ENCODE measurements around the gene RUNX1.
A peak's percentile ranks its signal among the peaks of the same experiment; 100 is the strongest.

The RUNX1 gene

GRCh38 chr21:35059742-35060141, 10.6 kb upstream of the RUNX1 start:
- DNase-seq (ENCODE audit: low read depth), result no peak

DNA sequence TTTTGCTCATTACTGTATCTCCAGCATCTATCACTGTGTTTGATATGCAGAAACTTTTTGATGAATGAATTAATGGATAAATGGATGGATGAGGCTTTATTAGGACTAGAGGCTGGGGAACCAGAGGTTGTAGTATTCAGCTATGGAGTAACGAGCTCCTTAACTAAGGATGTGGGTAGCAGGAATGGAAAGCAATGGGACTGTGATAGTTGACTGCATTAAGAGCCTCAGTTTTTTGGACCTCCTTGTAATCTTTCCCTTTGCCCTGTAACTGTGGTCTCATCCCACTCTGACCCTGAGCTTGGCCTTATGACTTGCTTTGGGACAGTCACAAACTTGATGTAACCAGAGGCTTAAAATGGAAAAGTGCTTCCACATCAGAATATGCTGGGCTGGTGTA, 9.0 kb upstream of the RUNX1 start:
- DNase-seq (ENCODE audit: low read depth), result no peak

DNA sequence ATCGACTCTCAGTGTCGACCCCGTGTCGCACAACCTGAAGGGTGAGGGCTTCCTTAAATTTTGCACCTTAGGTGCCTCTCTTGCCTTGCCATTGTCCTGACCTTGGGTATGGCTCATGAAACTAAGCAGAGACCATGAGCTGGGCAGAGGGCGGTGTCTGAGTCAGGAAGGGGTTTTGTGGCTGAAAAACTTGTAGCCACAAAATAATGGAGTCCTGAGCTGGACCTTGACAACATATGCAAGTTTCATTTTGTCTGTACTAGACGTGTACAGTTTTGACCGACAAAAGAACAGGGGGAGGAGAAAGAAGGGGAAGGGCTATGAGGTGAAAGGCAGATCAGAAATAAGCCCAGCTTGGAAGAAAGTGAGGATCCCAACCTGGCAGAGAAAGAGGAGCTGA, 8.3 kb upstream of the RUNX1 start:
- no peak for DNase-seq (ENCODE audit: low read depth)

DNA sequence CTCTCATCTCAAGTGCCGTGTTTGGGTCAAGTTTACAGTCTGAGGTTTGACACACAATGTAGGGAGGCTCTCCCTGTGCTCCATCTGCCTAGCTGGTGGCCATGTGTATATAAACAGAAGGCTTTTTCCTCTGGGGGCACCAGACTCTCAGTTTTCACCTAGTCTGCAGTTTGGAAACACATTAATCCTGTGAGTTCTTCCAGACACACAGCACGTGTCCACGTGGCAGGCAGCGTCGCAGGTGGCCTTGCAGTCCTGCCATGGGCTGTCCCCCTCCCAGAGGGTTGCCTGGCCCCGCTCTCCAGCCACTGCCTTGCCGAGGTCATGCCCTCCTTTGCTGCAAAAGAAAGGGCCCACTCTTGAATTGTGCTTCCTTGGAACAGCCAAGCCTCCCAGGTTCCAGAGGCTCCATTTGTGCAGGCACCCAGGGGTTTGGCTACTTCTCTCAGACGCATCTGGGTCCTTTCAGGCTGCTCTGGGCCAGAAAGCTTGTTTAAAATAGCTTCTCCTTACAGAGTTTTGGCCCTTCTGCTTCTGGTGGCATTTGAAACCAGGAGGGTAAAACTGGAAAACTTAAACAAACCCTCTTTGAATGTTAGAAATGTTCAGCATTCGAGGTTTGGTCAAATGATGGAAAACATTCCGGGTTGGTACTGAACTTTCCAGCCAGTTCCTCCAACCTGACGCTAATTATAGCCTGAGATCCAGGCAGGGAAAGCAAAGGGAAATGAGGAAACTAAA, 4.4 kb upstream of the RUNX1 start:
- no peak for DNase-seq (ENCODE audit: low read depth)

GRCh38 chr21:35052801-35053200, 3.7 kb upstream of the RUNX1 start:
- DNase-seq (ENCODE audit: low read depth), result no peak

GRCh38 chr21:35051287-35051818, 2.3 kb upstream of the RUNX1 start:
- DNase-seq (ENCODE audit: low read depth), result no peak

DNA sequence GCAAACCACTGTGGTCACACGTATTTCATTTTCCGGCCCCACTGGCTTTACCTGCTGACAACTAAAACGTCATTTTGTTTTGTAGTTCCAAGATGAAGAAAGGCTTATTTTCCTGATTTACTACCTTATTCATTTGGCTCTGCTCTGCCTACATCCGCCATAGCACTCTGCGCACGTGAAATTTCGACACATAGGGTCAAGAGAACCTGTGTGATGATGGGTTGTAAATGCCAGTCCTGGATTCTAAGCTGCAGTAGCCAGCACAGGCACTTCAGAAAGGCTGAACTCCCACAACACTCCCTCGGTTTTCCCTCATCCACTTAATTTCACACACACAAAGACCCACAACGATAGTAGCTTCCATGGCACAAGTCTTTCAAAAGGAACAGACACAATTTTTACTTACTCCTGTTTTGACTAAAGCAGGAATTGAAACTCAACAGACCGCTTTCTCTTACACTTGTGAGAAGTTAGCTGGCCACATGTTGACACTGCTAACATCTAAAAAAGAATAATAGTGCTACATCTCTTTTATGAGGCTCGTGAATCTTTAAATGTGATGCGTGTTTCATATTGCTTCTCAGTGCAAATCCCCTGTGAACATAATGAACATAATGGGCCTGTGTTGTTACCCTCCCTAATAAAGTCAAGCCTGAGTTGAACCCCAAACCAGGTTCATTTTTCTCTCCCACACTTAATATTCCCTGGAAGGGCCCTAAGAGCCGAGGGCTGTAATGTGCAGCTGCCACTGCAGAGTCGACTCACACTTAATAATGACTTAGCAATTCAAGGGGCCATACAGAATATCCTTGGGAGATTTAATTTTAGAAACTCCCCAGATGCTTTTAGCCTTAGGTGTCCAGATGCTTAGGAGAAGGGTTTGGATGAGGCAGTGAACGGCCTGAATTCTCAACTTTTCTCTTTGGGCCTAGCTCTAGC, 1.5 kb upstream of the RUNX1 start:
- no peak for DNase-seq (ENCODE audit: low read depth)

- no peak for DNase-seq (ENCODE audit: low read depth)
Measured at GRCh38 chr21:35048183-35048601, 910 bp downstream of the RUNX1 start.

DNA sequence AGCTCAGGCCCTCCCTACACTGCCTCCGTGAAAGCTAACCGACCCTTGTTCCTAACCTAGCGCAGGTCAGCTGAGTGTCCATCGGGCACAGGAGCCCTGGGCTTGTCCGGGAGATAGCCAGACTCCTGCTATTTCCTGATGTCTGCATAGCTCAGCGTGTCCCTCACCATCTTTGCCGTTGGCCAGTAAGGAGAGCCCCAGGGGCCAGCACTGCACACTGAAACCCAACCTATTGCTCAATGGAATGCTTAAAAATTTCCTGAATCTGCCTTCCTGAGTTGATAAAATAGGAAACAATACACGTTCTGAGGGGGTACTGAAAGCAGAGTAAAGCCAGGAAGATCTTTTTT, 2.2 kb downstream of the RUNX1 start:
- DNase-seq (ENCODE audit: low read depth), result no peak

GRCh38 chr21:35046263-35046624, 2.9 kb downstream of the RUNX1 start:
- DNase-seq (ENCODE audit: low read depth), result peak; percentile 88

- no peak for DNase-seq (ENCODE audit: low read depth)
Measured at GRCh38 chr21:35045542-35046262, 3.4 kb downstream of the RUNX1 start.

GRCh38 chr21:35044770-35045541, 4.1 kb downstream of the RUNX1 start:
- no peak for DNase-seq (ENCODE audit: low read depth)

GRCh38 chr21:35044128-35044527, 5.0 kb downstream of the RUNX1 start:
- DNase-seq (ENCODE audit: low read depth), result no peak

DNA sequence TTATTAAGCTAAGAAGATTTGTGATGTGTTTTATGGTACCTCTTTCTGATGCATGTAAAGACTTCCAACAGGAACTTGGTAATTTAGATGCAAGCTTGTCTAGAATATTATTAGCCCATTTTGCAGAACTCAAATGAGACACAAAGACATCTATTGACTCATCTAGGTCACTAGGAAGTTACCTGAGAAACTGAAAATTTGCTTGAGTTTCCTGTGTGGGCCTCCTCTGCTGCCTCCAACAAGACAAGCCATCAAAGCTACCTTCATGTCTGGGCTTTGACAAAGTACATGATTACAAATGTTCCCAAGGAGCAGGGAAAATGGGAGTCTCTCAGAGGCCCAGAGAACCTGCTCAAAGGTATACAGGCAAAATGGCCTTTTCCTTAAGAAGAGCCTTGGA, 5.6 kb downstream of the RUNX1 start:
- DNase-seq (ENCODE audit: low read depth), result no peak

DNA sequence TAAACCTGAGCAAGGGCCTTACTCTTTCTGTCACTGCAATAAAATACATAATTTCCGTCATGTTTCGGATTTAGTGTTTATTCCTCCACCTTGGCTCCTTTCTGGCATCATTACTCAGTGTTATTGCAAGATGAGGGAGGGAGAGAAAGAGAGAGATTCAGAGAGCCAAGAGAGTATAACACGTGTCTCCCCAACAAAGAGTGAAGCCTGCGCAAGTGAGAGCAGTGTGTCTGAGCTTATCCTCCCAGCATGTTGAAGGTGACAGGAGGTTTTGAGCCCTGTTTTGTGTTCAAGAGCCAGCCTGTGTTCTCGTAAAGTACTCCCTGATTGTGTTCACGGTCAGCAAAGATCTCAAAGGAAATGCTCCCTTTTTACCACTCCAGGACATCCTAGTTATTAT, 6.3 kb downstream of the RUNX1 start:
- DNase-seq (ENCODE audit: low read depth), result no peak

DNA sequence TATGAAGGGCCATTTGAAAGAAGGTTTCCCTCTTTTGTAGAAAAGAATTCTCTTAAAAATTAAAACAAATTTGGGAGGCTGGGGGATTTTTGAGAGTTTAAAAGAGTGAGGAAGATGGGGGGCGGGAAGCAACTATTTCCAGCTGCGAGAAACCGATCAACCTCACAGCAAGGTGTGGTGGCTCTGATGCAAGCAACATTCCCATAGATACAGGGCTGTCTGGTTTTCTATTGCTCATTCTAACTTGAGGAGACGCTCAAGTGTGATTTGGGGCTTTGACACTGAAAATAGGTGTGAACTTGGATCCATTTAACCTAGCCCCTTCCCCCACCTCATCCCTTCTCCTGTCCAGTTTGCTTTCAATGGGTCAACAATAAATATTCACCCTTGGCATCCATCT, 7.2 kb downstream of the RUNX1 start:
- no peak for DNase-seq (ENCODE audit: low read depth)

DNA sequence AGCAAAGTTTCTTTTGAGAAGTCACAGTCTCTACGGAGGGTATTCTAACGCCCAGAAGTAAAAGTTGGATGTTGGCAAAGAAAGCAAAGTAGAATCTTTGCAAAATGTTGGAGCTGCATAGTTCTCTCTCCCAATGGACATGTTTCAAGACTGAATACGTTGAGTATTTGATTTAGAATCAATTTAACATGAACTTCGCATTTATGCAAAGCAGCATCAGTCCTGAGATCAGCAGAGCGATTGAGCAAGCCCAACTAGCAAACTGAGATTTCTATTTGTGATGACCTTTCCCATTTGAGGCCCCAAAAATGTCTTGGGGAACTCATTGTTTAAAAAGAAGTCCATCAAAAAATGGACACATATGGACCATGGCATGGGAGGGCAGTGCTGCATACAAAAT, 8.0 kb downstream of the RUNX1 start:
- DNase-seq (ENCODE audit: low read depth), result no peak

- no peak for DNase-seq (ENCODE audit: low read depth)
Measured at GRCh38 chr21:35039595-35040289, 9.4 kb downstream of the RUNX1 start.

DNA sequence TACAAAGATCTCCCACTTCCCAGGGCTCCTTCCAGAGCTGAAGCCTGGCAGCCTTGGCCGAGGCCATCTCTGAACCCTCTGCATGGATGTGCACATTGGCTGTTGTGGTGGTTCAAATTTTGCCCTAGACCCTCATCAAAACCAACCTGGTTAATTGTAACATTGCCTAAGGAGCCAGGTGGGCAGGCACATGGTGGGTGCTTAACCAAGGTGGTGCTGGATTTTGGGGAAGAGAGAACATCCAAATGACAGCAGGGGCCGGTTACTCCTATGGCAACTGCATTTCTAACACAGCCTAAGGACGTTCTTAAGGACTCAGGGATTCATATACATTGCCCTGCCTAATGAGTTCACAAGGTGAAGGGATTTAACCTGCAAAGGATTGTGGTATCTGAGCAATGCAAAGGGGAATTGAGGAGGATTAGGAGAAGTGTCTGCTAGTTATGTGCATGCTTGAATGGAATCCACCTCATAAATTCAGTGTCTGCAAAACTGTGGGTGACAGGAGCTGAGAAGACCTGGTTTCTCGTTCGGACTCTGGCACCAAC, 10.3 kb downstream of the RUNX1 start:
- no peak for DNase-seq (ENCODE audit: low read depth)

DNA sequence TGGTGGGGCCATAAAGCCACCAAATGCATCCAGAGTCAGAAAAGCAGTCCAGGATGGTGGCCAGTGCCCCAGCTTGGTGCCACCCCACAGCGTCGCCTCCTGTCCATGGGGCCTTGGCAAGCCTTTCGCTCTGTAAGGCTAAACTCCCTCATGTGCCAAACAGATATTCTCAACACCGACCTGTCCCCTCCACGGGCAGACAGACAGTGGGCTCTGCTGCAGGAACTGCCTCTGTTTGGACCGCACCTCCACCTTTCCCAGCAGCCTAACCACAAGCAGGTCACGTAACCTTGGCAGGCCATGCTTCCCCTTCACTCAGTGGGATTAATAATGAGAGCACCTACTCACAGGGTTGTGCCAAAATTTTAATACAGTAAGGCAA, 11.7 kb downstream of the RUNX1 start:
- no peak for DNase-seq (ENCODE audit: low read depth)
